ENCODE data around the gene VWA2. TPM values are rescaled to one million over a fixed set of nuclear protein-coding genes. Genes with fewer than 3 reads are reported as not detected.
"Not testable (repeated sequence)": the region's sequence is repeated elsewhere in the genome, so short reads cannot be mapped to it uniquely, and the experiment has no call there.

The VWA2 gene
- polyA plus RNA-seq, 3 donors: not detected

DNA sequence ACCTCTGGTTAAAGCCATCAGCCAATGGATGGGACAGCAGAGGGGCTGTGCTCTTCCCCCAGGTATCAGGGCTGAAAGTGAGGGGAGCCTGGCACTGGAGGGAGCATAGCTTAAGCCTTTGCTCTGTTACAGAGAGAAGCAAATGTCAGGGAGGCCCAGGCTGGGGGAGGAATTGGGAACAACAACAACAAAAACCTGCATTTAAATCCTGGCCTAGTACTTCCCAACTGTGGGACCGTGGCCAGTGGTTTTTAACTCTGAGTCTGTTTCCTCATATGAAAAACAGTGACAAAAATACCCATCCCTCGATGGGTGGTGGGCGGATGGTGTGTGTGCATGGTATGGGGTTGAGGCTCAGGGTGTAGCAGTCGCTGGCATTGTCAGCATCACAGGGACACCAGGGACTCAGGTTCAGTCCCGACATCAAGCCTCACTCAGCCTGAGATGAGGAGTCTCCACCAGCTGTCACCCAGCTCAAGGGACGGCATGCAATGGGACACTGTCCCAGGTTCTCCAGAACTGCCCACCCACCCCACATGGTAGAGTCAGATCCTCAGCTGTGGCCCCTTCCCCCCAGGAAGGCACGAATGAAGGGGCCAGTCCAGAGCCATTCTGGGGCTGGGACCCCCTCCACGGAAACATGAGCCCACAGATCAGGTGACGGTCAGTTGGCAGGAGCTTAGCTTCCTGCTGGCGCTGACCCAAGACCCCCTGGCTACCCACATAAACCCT is 90.7 kb downstream of the VWA2 start:
- TF ChIP-seq, protein P1, sequence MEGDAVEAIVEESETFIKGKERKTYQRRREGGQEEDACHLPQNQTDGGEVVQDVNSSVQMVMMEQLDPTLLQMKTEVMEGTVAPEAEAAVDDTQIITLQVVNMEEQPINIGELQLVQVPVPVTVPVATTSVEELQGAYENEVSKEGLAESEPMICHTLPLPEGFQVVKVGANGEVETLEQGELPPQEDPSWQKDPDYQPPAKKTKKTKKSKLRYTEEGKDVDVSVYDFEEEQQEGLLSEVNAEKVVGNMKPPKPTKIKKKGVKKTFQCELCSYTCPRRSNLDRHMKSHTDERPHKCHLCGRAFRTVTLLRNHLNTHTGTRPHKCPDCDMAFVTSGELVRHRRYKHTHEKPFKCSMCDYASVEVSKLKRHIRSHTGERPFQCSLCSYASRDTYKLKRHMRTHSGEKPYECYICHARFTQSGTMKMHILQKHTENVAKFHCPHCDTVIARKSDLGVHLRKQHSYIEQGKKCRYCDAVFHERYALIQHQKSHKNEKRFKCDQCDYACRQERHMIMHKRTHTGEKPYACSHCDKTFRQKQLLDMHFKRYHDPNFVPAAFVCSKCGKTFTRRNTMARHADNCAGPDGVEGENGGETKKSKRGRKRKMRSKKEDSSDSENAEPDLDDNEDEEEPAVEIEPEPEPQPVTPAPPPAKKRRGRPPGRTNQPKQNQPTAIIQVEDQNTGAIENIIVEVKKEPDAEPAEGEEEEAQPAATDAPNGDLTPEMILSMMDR (IDR thresholded peaks at IDR 0.05): no peak
- Mint-ChIP-seq H3K4me3 (no peak overlapping the region), H3K27me3 (ENCODE audit: low read depth in 3 of 3) (peaks cover 3 to 10% (median 4%) of the 10 kb centered on the region in 3 donors), H3K4me1 (no peaks in the 10 kb centered on the region), H3K9me3 (peaks cover 0 to 2% (median 0%) of the 10 kb centered on the region in 7 donors), H3K36me3 (no peaks in the 10 kb centered on the region), H3K27ac (no peak overlapping the region)
- Histone ChIP-seq H3K9me3 (replicated peaks in 1 of 2; ENCODE audit: control insufficient read depth in 1 of 2, insufficient read depth in 1 of 2, low read length in 2 of 2) (no peaks in the 10 kb centered on the region), H3K27ac (ENCODE audit: low read depth in 1 of 2, low read length in 2 of 2) (no peak overlapping the region), H3K9ac (ENCODE audit: insufficient read depth, low read length, poor library complexity, severe bottlenecking) (no peak overlapping the region), H3K4me1 (ENCODE audit: control insufficient read depth in 1 of 2, insufficient read depth in 2 of 2, low read length in 2 of 2) (no peaks in the 10 kb centered on the region), H3K27me3 (ENCODE audit: control insufficient read depth in 2 of 2, insufficient read depth in 2 of 2, low read length in 2 of 2) (no peaks in the 10 kb centered on the region), H3K79me2 (ENCODE audit: insufficient read depth, low read length) (no peaks in the 10 kb centered on the region), H3K36me3 (replicated peaks in 1 of 2; ENCODE audit: control insufficient read depth in 1 of 2, insufficient read depth in 2 of 2, low read length in 2 of 2) (no peaks in the 10 kb centered on the region), H2AFZ (ENCODE audit: insufficient read depth, low read depth, low read length, poor library complexity, severe bottlenecking) (no peak overlapping the region), H3K4me2 (replicated peaks; ENCODE audit: extremely low read depth, low read length, poor library complexity, severe bottlenecking) (no peak overlapping the region), H4K20me1 (ENCODE audit: insufficient read depth, low read length) (no peaks in the 10 kb centered on the region), H3K4me3 (replicated peaks in 1 of 3; ENCODE audit: low read depth in 2 of 3, low read length in 3 of 3) (no peak overlapping the region)
- no peak for DNase-seq
- WGBS (ENCODE audit: insufficient coverage): 51% methylated on average over 4 of the region's 10 CpGs
- intact Hi-C loops (cut with micrococcal nuclease): no loop called here

DNA sequence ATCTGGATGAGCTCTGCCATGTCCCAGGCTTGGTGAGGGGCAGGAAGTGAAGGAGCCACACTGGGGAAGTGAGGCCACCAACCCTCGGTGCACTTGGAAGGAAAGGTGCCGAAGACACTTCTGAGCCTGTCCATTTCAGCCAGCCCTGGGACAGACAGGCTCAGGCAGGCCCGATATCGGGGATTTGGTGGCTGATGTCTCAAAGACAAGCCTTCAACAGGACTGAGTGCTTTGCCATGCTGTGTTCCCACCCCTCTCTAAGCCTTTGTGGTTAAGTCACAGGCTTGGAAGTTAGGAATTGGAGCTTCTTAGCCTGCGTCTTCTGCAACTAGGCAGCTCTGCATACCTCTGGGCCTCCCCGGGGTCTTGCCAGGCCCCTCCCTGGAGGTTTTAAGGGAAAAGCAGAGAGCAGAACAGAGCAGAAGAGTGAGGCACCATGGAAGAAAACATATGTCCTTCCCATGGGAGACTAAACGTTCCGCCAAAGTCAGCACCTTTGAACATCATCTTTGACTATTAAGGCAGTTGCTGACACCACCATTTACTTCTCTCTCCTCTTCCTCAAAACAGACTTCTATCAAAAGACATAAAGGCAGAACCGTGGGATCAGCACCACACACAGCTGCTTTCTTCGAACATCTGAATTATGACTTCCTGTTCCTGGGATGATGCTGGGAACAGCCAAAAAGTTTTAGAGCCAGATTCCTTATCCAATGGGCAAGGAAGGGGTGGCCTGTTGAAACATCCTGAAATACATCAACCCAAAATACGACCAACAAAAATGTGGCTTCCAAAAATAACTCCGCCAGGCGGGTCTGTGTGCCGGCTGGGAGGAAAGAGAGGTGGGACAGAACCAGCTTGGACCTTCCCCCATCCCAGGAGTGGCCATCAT is 93.5 kb downstream of the VWA2 start:
- 68% methylated on average over 8 of the region's 14 CpGs for WGBS (ENCODE audit: insufficient coverage)
- Mint-ChIP-seq H3K27ac (no peak overlapping the region), H3K27me3 (ENCODE audit: low read depth in 3 of 3) (peaks cover 3 to 6% (median 6%) of the 10 kb centered on the region in 3 donors), H3K9me3 (peaks cover 0 to 2% (median 0%) of the 10 kb centered on the region in 7 donors), H3K4me1 (no peaks in the 10 kb centered on the region), H3K36me3 (no peaks in the 10 kb centered on the region), H3K4me3 (no peak overlapping the region)
- Histone ChIP-seq H3K9ac (ENCODE audit: insufficient read depth, low read length, poor library complexity, severe bottlenecking) (no peak overlapping the region), H3K4me3 (replicated peaks in 1 of 3; ENCODE audit: low read depth in 2 of 3, low read length in 3 of 3) (no peak overlapping the region), H3K4me1 (ENCODE audit: control insufficient read depth in 1 of 2, insufficient read depth in 2 of 2, low read length in 2 of 2) (no peaks in the 10 kb centered on the region), H3K27ac (ENCODE audit: low read depth in 1 of 2, low read length in 2 of 2) (no peak overlapping the region), H4K20me1 (ENCODE audit: insufficient read depth, low read length) (no peaks in the 10 kb centered on the region), H3K27me3 (ENCODE audit: control insufficient read depth in 2 of 2, insufficient read depth in 2 of 2, low read length in 2 of 2) (no peaks in the 10 kb centered on the region), H2AFZ (ENCODE audit: insufficient read depth, low read depth, low read length, poor library complexity, severe bottlenecking) (no peak overlapping the region), H3K79me2 (ENCODE audit: insufficient read depth, low read length) (no peaks in the 10 kb centered on the region), H3K4me2 (replicated peaks; ENCODE audit: extremely low read depth, low read length, poor library complexity, severe bottlenecking) (no peak overlapping the region), H3K36me3 (replicated peaks in 1 of 2; ENCODE audit: control insufficient read depth in 1 of 2, insufficient read depth in 2 of 2, low read length in 2 of 2) (no peaks in the 10 kb centered on the region), H3K9me3 (replicated peaks in 1 of 2; ENCODE audit: control insufficient read depth in 1 of 2, insufficient read depth in 1 of 2, low read length in 2 of 2) (no peaks in the 10 kb centered on the region)
- TF ChIP-seq, protein P1 (IDR thresholded peaks at IDR 0.05): no peak
- intact Hi-C loops (cut with micrococcal nuclease): no loop called here
- no peak for DNase-seq

DNA sequence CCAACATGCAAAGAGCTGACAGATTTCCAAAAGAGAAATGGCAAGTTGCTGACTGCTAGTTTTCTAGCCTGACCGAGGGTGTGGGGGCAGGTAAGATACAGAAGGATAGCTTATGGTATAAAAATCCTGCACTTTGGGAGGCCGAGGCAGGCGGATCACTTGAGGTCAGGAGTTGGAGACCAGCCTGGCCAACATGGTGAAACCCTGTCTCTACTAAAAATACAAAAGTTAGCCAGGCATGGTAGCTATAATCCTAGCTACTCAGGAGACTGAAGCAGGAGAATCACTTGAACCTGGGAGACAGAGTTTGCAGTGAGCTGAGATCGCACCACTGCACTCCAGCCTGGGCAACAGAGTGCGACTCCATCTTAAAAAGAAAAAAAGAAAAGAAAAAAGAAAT is 94.4 kb downstream of the VWA2 start:
- H3K27ac ChIP-seq (ENCODE audit: low read depth in 1 of 2, low read length in 2 of 2); H3K27me3 Mint-ChIP-seq (ENCODE audit: low read depth in 3 of 3); H2AFZ ChIP-seq (ENCODE audit: insufficient read depth, low read depth, low read length, poor library complexity, severe bottlenecking); DNase-seq; H3K4me1 ChIP-seq (ENCODE audit: control insufficient read depth in 1 of 2, insufficient read depth in 2 of 2, low read length in 2 of 2); H3K79me2 ChIP-seq (ENCODE audit: insufficient read depth, low read length); H3K4me2 ChIP-seq (replicated peaks; ENCODE audit: extremely low read depth, low read length, poor library complexity, severe bottlenecking); H3K4me3 ChIP-seq (replicated peaks in 1 of 3; ENCODE audit: low read depth in 2 of 3, low read length in 3 of 3); H3K36me3 ChIP-seq (replicated peaks in 1 of 2; ENCODE audit: control insufficient read depth in 1 of 2, insufficient read depth in 2 of 2, low read length in 2 of 2); H3K4me3 Mint-ChIP-seq; H3K9ac ChIP-seq (ENCODE audit: insufficient read depth, low read length, poor library complexity, severe bottlenecking); H3K27ac Mint-ChIP-seq; intact Hi-C loops (cut with micrococcal nuclease); H3K36me3 Mint-ChIP-seq; H3K9me3 Mint-ChIP-seq; H3K9me3 ChIP-seq (replicated peaks in 1 of 2; ENCODE audit: control insufficient read depth in 1 of 2, insufficient read depth in 1 of 2, low read length in 2 of 2); H4K20me1 ChIP-seq (ENCODE audit: insufficient read depth, low read length); H3K4me1 Mint-ChIP-seq; H3K27me3 ChIP-seq (ENCODE audit: control insufficient read depth in 2 of 2, insufficient read depth in 2 of 2, low read length in 2 of 2): not testable (repeated sequence)
- 100% methylated on average over 1 of the region's 5 CpGs for WGBS (ENCODE audit: insufficient coverage)

Measured in CD14-positive monocyte (primary cell).